Endothelial cell of umbilical vein (primary cell): Measurements from ENCODE around the gene NANOS2. TPM values are rescaled to one million over a fixed set of nuclear protein-coding genes. Genes with fewer than 3 reads are reported as not detected.
A peak's percentile ranks its signal among the peaks of the same experiment; 100 is the strongest.

ENCODE experiments used
- BruUV-seq: library from RNA; stranded (reverse); fragments of 400-500 nt; replicated peaks from 2 replicates; lab custom pipeline; 2021; lab: Mats Ljungman, UMichigan
- CTCF ChIA-PET: fragments of 300-600, 350-600 bp; sonication (Branson Sonifier 250); formaldehyde crosslinking; loops from one replicate; lab custom pipeline; 2021; ENCODE audit warnings: antibody characterized with exemption, inconsistent platforms; lab: Charles Lee
- POLR2A ChIA-PET: fragments of 300-600, 350-600 bp; sonication (Branson Sonifier 250); formaldehyde crosslinking; loops from one replicate; lab custom pipeline; 2021; ENCODE audit warnings: antibody characterized with exemption, inconsistent platforms; lab: Charles Lee
- DNase-seq: peaks from one replicate; pipeline ENCODE4 v3.0.0-alpha.2; 2011; ENCODE audit warnings: low read depth, low spot score
- FAIRE-seq: peaks from 2 replicates; lab custom pipeline; 2011; peaks lifted over from hg19 to GRCh38; lab: Jason Lieb, UNC
- H2AFZ ChIP-seq: 2 replicates; pipeline ENCODE4 v1.6.0; 2012; ENCODE audit warnings: low read depth, low read length, control low read depth, inconsistent platforms
- H3K27ac ChIP-seq: 2 replicates; pipeline ENCODE4 v1.5.1; 2011; ENCODE audit warnings: low read depth, mild to moderate bottlenecking, control low read depth, low read length, moderate library complexity; ENCODE audit not compliant: insufficient read depth
- H3K27me3 ChIP-seq, 2 experiments: 2 replicates each; pipeline versions ENCODE4 v1.6.0 to v1.6.1; 2011; ENCODE audit warnings: low read length in 2 of 2, mixed read lengths in 1 of 2; ENCODE audit not compliant: control insufficient read depth in 2 of 2, insufficient read depth in 2 of 2
- H3K36me3 ChIP-seq, 2 experiments: 2 replicates in 1 of 2; 3 replicates in 1 of 2; pipeline ENCODE4 v1.5.1; 2011; ENCODE audit warnings: low read length in 2 of 2, mild to moderate bottlenecking in 1 of 2, moderate library complexity in 1 of 2; ENCODE audit not compliant: control insufficient read depth in 2 of 2, insufficient read depth in 2 of 2; ENCODE audit errors: extremely low read depth in 1 of 2
- H3K4me1 ChIP-seq: 3 replicates; pipeline ENCODE4 v1.5.1; 2011; ENCODE audit warnings: mild to moderate bottlenecking, low read length; ENCODE audit not compliant: control insufficient read depth, insufficient read depth; ENCODE audit errors: extremely low read depth
- H3K4me2 ChIP-seq: 2 replicates; pipeline ENCODE4 v1.6.1; 2011; ENCODE audit warnings: low read length, control low read depth, mixed read lengths; ENCODE audit not compliant: insufficient read depth
- H3K4me3 ChIP-seq, 3 experiments: fragments of 200-600 bp in 1 of 3; sonication (generic), shearing (Covaris generic) in 1 of 3; replicated peaks in 1 of 3; 2 replicates each; pipeline ENCODE4 v1.5.1; 2011 to 2016; ENCODE audit warnings: control low read depth in 3 of 3, low read length in 3 of 3, mild to moderate bottlenecking in 2 of 3, inconsistent platforms in 1 of 3, low read depth in 1 of 3, moderate library complexity in 1 of 3; ENCODE audit not compliant: insufficient read depth in 1 of 3
- H3K79me2 ChIP-seq: 2 replicates; pipeline ENCODE4 v1.6.0; 2012; ENCODE audit warnings: low read length, inconsistent platforms; ENCODE audit not compliant: control insufficient read depth, insufficient read depth
- H3K9ac ChIP-seq: replicated peaks from 2 replicates; pipeline ENCODE3; 2011; ENCODE audit warnings: low read length, control low read depth; ENCODE audit not compliant: insufficient read depth; ENCODE audit errors: extremely low read depth
- H3K9me1 ChIP-seq: replicated peaks from 3 replicates; pipeline ENCODE4 v1.6.0; 2011; ENCODE audit warnings: mild to moderate bottlenecking, low read length; ENCODE audit not compliant: control insufficient read depth, insufficient read depth; ENCODE audit errors: extremely low read depth
- H3K9me3 ChIP-seq: replicated peaks from 2 replicates; pipeline ENCODE4 v1.5.1; 2012; ENCODE audit warnings: low read length, inconsistent platforms; ENCODE audit not compliant: control insufficient read depth, insufficient read depth
- H4K20me1 ChIP-seq: replicated peaks from 2 replicates; pipeline ENCODE3; 2011; ENCODE audit warnings: mild to moderate bottlenecking, low read length; ENCODE audit not compliant: control insufficient read depth, insufficient read depth; ENCODE audit errors: extremely low read depth
- FOS ChIP-seq: IDR thresholded peaks from 2 replicates; pipeline ENCODE4 v1.6.1; 2011; ENCODE audit warnings: mild to moderate bottlenecking, low read length, moderate library complexity, borderline replicate concordance; ENCODE audit not compliant: insufficient read depth
- GATA2 ChIP-seq: IDR thresholded peaks from 2 replicates; pipeline ENCODE4 v1.7.0; 2011; ENCODE audit warnings: low read depth, mild to moderate bottlenecking, moderate library complexity, mixed read lengths, low read length; ENCODE audit not compliant: insufficient read length, insufficient read depth
- JUN ChIP-seq: IDR thresholded peaks from 2 replicates; pipeline ENCODE4 v1.6.1; 2011; ENCODE audit warnings: borderline replicate concordance, low read depth; ENCODE audit not compliant: insufficient read length, insufficient read depth
- MYC ChIP-seq: IDR thresholded peaks from one replicate; pipeline ENCODE4 v1.6.1; 2011; ENCODE audit warnings: mild to moderate bottlenecking, low read depth, low read length
- POLR2A ChIP-seq: IDR thresholded peaks from 2 replicates; pipeline ENCODE4 v1.6.1; 2012; ENCODE audit warnings: low read depth, mild to moderate bottlenecking, control low read depth, low read length
- POLR2AphosphoS5 ChIP-seq: IDR thresholded peaks from 2 replicates; pipeline ENCODE4 v1.6.1; 2012; ENCODE audit warnings: low read depth, mild to moderate bottlenecking, control low read depth, low read length, moderate library complexity; ENCODE audit not compliant: insufficient read depth
- dilution Hi-C: fragments of 300-500 bp; cut with MboI; formaldehyde crosslinking; loops from one replicate; pipeline ENCODE4 v1.15.0; 2019; ENCODE audit warnings: low sequenced_read_pairs; ENCODE audit not compliant: extremely low pct_ligation_motif_present
- intact Hi-C: fragments of 100-400 bp; cut with micrococcal nuclease; formaldehyde crosslinking; loops from one replicate; pipeline ENCODE4 v1.10.0; 2022
- polyA plus RNA-seq, 4 experiments: library from polyadenylated mRNA; depleted of rRNA in 3 of 4; stranded (reverse) in 3 of 4; unstranded in 1 of 4; fragments of >200 nt; gene quantifications; 2 replicates each; pipeline versions ENCODE4 v1.2.1 to v1.2.3, GENCODE V29; 2011 to 2012; ENCODE audit warnings: missing spikeins in 1 of 4
- total RNA-seq: library from RNA; stranded (reverse); gene quantifications from 2 replicates; pipeline ENCODE4 v1.2.3, GENCODE V29; 2021
- TF ChIP-seq, protein P1 (sequence below): IDR thresholded peaks from 2 replicates; pipeline ENCODE4 v1.6.1; 2011; ENCODE audit not compliant: insufficient read depth, insufficient read length
- TF ChIP-seq, protein P2 (sequence below), 2 donors: IDR thresholded peaks; 1 replicate in 1 of 2; 2 replicates in 1 of 2; pipeline ENCODE4 v1.5.1; 2011; ENCODE audit warnings: low read length in 2 of 2, mild to moderate bottlenecking in 2 of 2, moderate library complexity in 2 of 2, control low read depth in 1 of 2, inconsistent platforms in 1 of 2, low read depth in 1 of 2; ENCODE audit not compliant: insufficient read depth in 1 of 2; ENCODE audit errors: extremely low read depth in 1 of 2

NANOS2 gene
- total and polyA plus RNA-seq, 2 donors (not counting 3 experiments of a cell fraction or from before 2014, with no cell fraction given), result not detected

DNA sequence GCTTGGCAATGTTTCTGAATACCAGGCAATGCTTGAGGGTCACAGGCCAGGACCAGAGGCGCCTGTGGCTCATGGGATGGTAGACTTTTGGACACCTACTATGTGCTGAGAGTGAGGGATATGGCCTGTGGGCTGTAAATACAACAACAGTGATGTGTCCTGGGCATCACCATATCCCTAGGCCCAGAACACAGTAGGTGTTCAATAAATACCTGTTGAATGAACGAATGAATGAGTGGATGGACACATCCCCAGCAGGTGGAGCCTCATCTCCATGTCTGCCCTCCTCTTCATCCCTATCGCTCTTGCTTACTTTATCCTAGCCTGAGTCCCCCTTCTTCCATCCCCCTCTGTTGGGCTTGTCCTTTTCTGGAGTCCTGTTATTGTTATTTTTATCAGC, 16.5 kb upstream of the NANOS2 start:
- no peak overlapping the region for H3K4me3 ChIP-seq
- no peak for DNase-seq
- POLR2A ChIA-PET, result interaction anchor here (0.6 kb wide), 1 partner anchor 54 kb away, joined by 6 read pairs; no protein-coding TSS in a partner anchor
- no peak overlapping the region for H3K27ac ChIP-seq
- peak; percentile 57 for FAIRE-seq
- CTCF ChIA-PET, result no interaction called here
- H3K79me2 ChIP-seq, result no peaks in the 10 kb centered on the region
- no peaks in the 10 kb centered on the region for H3K9me3 ChIP-seq
- no peaks in the 10 kb centered on the region for H4K20me1 ChIP-seq
- TF ChIP-seq, protein P1, sequence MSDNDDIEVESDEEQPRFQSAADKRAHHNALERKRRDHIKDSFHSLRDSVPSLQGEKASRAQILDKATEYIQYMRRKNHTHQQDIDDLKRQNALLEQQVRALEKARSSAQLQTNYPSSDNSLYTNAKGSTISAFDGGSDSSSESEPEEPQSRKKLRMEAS, result no peak
- TF ChIP-seq POLR2AphosphoS5 (no peak), GATA2 (no peak), POLR2A (no peak), MYC (no peak), JUN (no peak), FOS (no peak)
- TF ChIP-seq, protein P2, sequence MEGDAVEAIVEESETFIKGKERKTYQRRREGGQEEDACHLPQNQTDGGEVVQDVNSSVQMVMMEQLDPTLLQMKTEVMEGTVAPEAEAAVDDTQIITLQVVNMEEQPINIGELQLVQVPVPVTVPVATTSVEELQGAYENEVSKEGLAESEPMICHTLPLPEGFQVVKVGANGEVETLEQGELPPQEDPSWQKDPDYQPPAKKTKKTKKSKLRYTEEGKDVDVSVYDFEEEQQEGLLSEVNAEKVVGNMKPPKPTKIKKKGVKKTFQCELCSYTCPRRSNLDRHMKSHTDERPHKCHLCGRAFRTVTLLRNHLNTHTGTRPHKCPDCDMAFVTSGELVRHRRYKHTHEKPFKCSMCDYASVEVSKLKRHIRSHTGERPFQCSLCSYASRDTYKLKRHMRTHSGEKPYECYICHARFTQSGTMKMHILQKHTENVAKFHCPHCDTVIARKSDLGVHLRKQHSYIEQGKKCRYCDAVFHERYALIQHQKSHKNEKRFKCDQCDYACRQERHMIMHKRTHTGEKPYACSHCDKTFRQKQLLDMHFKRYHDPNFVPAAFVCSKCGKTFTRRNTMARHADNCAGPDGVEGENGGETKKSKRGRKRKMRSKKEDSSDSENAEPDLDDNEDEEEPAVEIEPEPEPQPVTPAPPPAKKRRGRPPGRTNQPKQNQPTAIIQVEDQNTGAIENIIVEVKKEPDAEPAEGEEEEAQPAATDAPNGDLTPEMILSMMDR (IDR thresholded peaks at IDR 0.05; ENCODE audit: extremely low read depth in 1 of 2, insufficient read depth in 1 of 2, low read depth in 1 of 2, low read length in 2 of 2), result peak in 1 of 2 donors; percentile 21
- H2AFZ ChIP-seq, result no peak overlapping the region
- H3K4me2 ChIP-seq, result no peak overlapping the region
- no TSS peak for BruUV-seq
- dilution Hi-C loops (no loop called here), intact Hi-C loops (no loop called here)
- H3K9ac ChIP-seq, result no peak overlapping the region
- peaks cover 6% of the 10 kb centered on the region for H3K4me1 ChIP-seq
- H3K27me3 ChIP-seq, result no peaks in the 10 kb centered on the region
- no peaks in the 10 kb centered on the region for H3K36me3 ChIP-seq
- H3K9me1 ChIP-seq, result no peaks in the 10 kb centered on the region
